Gastroesophageal sphincter (tissue), 3 donors: ENCODE measurements around the gene HMX3.
A peak's percentile ranks its signal among the peaks of the same experiment; 100 is the strongest.

ENCODE experiments used
- EP300 ChIP-seq: sonication (generic); formaldehyde crosslinking; IDR thresholded peaks from one replicate; pipeline ENCODE4 v1.6.1; 2017; ENCODE audit warnings: antibody characterized with exemption, mild to moderate bottlenecking
- POLR2A ChIP-seq, 2 donors: fragments of 450-650 bp; IDR thresholded peaks; one replicate each; pipeline ENCODE4 v1.6.1; 2017; ENCODE audit warnings: antibody characterized with exemption in 2 of 2, mild to moderate bottlenecking in 2 of 2, moderate library complexity in 1 of 2
- POLR2AphosphoS5 ChIP-seq: sonication (generic); formaldehyde crosslinking; IDR thresholded peaks from one replicate; pipeline ENCODE4 v1.6.1; 2017; ENCODE audit warnings: antibody characterized with exemption
- TF ChIP-seq, protein P1 (sequence below), 4 experiments: fragments of 200-600 bp in 2 of 4; fragments of 450-650 bp in 2 of 4; sonication (generic) in 1 of 4; IDR thresholded peaks; one replicate each; pipeline ENCODE4 v1.5.1; 2017 to 2019; ENCODE audit warnings: antibody characterized with exemption in 4 of 4, mild to moderate bottlenecking in 2 of 4, moderate library complexity in 2 of 4

DNA sequence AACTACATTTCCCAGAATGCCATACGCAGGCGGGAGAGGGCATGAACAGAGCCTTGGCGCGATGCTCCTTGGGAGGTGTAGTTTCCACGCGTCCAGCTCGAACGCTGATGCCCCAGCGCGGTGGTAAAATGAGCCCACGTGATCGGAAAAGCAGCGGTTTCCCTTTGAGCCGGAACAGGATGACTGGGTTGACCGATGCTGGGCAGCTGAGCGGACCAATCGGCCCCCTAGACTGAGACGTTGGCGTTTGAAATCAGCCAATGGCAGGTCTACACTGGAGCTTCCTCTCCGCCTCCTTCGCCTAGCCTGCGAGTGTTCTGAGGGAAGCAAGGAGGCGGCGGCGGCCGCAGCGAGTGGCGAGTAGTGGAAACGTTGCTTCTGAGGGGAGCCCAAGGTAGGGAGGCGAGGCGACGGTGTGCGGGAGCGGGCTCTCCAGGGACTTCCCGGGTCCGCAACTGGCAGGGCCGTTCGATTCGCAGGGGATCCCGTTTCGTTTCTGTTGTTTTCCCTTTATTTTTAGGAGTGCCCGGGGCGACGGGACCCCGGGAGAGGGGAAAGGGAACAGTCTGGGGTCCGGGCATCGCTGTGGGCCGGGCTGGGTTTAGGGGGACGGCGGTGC lies 18.4 kb downstream of the HMX3 start, which contains the start of gene BUB3:
- TF ChIP-seq, protein P1, sequence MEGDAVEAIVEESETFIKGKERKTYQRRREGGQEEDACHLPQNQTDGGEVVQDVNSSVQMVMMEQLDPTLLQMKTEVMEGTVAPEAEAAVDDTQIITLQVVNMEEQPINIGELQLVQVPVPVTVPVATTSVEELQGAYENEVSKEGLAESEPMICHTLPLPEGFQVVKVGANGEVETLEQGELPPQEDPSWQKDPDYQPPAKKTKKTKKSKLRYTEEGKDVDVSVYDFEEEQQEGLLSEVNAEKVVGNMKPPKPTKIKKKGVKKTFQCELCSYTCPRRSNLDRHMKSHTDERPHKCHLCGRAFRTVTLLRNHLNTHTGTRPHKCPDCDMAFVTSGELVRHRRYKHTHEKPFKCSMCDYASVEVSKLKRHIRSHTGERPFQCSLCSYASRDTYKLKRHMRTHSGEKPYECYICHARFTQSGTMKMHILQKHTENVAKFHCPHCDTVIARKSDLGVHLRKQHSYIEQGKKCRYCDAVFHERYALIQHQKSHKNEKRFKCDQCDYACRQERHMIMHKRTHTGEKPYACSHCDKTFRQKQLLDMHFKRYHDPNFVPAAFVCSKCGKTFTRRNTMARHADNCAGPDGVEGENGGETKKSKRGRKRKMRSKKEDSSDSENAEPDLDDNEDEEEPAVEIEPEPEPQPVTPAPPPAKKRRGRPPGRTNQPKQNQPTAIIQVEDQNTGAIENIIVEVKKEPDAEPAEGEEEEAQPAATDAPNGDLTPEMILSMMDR (IDR thresholded peaks at IDR 0.05) = peak in 2 of 4 experiments; percentile 28 to 38
- peak; percentile 65 to 70 for TF ChIP-seq POLR2A (IDR thresholded peaks at IDR 0.05)
- peak; percentile 76 for TF ChIP-seq POLR2AphosphoS5
- TF ChIP-seq EP300 = no peak
